GM19468 (cell line): ENCODE measurements around the gene IBA57.
"Not testable (repeated sequence)": the region's sequence is repeated elsewhere in the genome, so short reads cannot be mapped to it uniquely, and the experiment has no call there.

Source experiments
- ATAC-seq: cut with Tn5 transposase; IDR thresholded peaks from one replicate; pipeline ENCODE4 v1.9.1; 2021; ENCODE audit warnings: mild to moderate bottlenecking, moderate library complexity, moderate number of reproducible peaks; ENCODE audit not compliant: unreplicated experiment; ENCODE audit errors: extremely low read depth

Gene IBA57

DNA sequence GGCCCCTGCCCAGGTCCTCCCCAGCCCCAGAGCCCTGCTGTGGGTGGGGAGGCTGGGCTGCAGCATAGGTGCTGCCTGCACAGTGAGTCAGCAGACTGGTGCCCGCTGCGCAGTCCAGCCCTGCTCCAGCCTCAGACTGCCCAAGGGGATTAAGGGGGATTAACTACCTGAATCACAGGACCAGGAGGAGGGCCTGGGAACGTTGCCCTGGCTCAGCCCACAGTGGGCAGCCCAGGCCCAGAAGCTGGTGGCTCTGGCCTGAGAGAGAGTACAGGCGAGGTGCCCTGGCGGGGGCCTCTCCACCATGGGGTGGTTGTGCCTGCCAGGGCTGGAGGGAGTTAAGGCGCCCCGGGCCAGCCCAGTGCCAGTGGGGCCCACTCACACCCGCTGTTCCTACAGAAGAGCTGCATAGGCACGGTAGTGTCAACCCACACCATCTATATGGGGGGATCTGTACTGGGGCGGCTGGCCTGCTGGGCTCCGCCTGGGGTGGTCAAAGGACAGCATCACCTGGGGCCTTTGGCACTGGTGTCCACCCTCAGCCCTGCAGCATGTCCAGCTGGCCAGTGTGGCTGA, 44.6 kb downstream of the IBA57 start:
- no peak for ATAC-seq

DNA sequence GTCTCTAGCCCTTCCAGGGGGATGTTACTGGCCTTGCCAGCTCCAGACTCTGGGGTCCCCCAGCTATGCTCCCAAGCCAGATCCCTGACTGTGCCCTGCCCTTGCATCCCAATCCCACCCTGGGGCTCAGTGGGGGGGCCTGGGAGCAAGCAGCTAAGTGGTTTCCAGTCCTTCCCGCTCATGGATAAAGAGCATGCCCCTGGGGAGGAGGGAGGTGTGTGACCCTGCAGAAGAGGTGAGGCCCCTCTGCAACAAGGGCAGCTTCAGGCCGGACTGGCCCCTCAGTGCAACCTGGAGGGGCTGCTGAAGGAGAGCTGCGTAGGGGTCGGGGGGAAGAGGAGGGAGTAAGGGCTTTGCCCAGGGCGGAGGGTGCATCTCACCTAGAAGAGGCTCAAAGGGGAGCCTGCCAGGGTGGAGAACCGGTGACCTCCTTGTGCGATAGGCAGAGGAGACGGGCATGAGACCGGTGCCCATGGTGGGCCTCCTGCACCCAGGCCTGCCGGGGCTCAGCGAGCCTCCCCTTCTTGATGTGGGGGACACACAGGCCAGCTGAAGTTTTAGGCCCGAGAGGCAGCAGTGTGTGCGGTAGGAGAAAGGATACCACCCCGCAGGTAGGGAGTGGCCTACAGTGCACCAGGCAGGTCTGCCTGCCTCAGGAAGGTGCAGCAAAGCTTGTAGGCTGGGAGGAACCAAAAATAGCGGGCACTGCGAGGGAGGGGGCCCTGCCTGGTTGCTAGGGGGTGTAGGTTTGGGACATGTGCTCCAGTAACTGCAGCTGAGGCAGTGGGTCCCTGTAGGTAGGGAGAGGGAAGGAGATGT, 45.3 kb downstream of the IBA57 start:
- no peak for ATAC-seq

DNA sequence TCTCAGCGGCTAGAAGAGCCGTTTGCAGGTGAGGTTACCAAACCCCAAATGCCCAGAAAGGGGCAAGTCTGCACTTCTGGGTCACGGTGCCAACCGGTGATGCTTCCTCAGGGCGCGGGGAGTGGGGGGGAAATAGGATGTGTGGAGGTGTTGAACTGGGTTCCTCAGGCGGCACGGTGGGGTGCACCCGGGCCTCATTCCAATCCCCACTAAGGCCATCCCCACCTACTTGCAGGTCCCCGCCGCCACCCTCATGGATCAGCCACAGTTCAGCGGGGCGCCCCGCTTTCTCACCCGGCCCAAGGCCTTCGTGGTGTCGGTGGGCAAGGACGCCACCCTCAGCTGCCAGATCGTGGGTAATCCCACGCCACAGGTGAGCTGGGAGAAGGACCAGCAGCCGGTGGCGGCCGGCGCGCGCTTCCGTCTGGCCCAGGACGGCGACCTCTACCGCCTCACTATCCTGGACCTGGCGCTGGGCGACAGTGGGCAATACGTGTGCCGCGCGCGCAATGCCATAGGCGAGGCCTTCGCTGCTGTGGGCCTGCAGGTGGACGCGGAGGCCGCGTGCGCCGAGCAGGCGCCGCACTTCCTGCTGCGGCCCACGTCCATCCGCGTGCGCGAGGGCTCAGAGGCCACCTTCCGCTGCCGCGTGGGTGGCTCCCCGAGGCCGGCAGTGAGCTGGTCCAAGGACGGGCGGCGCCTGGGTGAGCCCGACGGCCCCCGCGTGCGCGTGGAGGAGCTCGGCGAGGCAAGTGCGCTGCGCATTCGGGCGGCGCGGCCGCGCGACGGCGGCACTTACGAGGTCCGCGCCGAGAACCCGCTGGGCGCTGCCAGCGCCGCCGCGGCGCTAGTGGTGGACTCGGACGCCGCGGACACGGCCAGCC, 46.2 kb downstream of the IBA57 start:
- ATAC-seq: no peak

DNA sequence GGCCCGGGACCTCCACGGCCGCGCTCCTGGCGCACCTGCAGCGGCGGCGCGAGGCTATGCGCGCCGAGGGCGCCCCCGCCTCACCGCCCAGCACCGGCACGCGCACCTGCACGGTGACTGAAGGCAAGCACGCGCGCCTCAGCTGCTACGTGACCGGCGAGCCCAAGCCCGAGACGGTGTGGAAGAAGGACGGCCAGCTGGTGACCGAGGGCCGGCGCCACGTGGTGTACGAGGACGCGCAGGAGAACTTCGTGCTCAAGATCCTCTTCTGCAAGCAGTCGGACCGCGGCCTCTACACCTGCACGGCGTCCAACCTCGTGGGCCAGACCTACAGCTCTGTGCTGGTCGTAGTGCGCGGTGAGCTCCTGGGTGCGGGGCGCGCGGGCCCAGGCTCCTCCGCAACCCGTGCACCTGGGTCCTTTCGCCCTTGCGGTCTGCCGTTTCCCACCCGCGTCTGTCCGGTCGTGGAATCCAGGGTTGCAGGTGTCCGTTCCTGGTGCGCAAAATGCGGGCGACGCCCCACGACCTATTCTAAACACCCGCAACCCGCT, 46.9 kb downstream of the IBA57 start:
- ATAC-seq: no peak

DNA sequence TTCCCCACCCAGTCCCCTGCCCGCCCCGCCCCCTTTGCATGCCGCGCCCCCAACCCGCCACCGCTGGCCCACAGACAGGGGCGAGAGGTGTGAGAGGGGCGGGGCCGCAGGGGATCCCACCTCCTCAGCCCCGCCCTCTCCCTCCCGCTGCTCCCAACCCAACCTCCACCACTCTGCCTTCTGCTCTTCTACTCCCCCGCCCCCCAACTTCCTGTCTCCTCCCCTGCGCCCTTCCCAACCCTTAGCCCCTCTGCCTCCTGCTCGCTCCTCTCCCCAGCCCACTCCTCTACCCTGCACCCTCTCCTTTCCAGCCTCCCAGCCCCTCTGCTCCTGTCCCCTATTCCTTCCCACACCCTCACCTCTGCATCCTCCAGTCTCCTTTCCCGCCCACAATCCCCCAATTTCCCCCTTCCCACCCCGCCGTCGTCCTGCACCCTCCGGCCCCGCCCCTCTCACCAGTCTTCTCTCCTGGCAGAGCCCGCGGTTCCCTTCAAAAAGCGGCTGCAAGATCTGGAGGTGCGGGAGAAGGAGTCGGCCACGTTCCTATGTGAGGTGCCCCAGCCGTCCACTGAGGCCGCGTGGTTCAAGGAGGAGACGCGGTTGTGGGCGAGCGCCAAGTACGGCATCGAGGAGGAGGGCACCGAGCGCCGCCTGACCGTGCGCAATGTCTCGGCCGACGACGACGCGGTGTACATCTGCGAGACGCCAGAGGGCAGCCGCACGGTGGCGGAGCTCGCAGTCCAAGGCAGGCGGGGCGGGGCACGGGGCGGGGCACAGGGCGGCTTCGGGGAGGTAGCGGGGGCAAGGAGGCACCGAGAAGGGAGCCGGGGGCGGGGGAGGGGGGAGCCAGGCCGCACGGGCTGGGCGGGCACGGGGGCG, 47.6 kb downstream of the IBA57 start:
- peak; percentile 94 for ATAC-seq

DNA sequence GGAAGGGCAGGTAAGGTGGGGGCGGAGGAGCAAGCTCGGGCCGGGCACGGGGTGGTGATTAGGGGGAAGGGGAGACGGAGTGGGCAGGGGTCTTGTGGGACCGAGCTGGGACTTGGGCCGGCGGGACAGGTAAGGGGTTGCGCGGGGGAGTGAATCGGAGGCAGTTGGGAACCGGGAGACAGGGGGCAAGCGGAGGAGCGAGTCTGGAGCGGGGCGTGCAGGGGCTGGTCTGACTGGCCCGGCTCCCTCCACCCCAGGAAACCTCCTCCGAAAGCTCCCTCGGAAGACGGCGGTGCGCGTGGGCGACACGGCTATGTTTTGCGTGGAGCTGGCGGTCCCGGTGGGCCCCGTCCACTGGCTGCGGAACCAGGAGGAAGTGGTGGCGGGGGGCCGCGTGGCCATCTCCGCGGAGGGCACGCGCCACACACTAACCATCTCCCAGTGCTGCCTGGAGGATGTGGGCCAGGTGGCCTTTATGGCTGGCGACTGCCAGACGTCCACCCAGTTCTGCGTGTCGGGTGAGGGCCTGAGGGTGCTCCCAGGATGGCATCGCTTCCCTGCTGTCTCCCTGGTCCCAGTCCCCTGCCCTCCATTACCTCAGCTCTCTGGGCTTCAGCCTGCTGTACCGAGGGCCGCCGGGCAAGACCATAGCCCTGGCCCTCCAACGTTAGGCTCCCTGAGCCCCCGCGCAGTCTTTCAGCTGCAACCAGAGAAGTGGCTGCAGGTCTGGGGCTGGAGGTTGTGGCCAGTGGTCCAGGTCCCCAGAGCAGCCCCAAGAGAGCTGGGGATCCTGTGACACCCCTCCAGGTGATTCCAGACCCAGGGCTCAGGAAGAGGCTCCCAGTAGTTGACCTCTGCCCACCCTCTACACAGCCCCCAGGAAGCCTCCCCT, 48.6 kb downstream of the IBA57 start:
- ATAC-seq: no peak

DNA sequence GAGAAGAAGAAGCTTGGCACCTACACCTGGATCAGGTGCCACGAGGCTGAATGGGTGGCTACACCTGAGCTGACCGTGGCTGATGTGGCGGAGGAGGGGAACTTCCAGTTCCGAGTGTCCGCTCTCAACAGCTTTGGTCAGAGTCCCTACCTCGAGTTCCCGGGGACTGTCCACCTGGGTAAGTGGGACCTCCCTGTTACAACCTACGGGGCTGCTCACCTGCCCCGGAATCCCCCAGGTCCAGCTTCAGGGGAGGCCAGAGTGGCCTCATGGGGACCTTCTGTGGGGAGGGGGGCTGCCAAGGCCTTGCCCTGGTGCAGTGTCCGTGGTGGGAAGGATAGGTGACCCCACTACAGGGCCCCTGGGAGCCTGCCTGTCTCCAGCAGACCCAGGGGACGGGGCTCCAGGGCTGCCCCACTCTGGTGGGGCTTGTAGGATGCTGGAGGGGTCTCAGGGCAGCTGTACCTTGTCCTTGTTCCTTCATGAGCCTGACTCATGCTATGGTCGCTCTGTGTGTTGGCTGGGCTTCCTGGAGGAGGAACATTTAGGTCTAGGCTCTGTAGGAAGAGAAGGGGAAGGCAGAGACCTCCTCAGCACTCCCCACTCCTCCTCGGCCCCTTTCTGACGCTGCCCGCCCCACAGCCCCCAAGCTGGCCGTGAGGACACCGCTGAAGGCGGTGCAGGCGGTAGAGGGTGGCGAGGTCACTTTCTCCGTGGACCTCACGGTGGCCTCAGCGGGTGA, 49.5 kb downstream of the IBA57 start:
- no peak for ATAC-seq

DNA sequence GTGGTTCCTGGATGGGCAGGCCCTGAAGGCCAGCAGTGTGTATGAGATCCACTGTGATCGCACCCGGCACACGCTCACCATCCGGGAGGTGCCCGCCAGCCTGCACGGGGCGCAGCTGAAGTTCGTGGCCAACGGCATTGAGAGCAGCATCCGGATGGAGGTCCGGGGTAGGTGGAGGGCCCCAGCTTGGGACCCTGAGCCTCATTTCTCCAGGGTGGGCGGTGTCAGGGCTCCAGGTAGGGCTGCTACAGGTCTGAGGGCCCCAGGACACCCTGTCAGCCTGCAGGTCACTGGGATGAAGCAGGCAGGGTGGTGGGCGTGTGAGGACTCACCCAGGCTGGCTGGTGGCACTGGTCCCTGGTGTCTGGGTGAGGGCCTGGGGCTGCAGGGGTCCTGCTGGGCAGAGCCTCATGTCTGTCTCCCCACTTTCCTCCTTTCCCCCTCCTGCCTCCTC, 50.1 kb downstream of the IBA57 start:
- ATAC-seq: no peak

DNA sequence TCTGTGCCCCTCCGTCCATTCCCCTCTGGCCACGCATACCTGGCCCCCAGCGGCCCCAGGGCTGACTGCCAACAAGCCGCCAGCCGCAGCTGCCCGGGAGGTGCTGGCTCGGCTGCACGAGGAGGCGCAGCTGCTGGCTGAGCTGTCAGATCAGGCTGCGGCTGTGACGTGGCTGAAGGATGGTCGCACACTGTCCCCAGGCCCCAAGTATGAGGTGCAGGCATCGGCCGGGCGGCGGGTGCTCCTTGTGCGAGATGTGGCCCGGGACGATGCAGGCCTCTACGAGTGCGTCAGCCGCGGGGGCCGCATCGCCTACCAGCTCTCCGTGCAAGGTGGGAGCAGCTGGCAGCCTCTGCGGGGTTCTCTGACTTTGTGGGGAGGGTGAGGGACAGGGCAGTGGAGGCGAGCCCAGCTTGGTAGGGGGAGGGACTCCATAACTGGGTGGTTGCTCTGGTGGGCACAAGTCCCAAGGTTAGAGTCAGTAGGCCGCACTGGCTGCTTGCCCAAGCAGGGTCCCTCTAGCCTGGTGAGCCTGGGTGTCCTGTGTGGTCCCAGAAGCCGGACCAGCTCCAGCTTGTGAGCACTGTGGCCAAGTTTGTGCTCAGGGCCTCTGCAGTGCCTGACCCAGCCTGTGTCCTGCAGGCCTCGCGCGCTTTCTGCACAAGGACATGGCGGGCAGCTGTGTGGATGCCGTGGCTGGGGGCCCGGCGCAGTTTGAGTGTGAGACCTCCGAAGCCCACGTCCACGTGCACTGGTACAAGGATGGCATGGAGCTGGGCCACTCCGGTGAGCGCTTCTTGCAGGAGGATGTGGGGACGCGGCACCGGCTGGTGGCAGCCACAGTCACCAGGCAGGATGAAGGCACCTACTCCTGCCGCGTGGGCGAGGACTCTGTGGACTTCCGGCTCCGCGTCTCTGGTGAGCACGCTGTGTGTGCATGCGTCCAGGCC, 51.0 kb downstream of the IBA57 start:
- no peak for ATAC-seq

DNA sequence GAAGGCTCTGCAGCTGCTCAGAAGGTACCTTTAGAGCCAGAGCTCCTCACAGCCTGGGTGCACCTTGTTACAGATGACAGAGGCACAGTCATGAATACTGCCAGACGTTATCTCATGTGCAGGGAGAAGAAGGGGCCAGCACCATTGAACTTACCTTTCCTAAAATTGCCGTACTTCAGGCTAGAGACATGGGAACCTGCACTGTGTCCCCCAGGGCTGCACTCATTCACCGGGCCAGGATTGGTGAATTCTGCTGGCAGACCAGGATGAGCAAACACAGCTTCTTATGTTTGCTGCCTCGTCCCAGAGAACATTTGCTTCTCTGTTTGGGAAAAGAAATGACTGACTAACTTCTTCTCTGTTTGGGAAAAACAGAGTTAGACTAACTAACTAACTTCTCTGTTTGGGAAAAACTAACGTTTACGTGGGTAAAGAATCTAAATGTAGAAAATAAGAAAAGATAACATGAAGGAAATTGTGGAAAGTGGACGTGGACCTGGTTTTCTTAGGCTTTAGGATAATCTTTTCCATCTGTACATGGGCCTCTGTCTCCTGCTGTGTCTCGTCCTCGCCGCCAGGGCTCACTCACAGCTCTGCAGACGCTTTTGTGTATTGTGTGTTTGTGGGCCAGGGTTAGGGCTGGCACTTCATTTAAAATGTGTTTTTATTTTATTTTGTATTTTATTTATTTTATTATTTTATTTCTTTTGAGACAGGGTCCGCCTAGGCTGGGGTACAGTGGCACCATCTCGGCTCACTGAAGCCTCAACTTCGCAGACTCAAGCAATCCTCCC, 52.1 kb downstream of the IBA57 start:
- no peak for ATAC-seq

DNA sequence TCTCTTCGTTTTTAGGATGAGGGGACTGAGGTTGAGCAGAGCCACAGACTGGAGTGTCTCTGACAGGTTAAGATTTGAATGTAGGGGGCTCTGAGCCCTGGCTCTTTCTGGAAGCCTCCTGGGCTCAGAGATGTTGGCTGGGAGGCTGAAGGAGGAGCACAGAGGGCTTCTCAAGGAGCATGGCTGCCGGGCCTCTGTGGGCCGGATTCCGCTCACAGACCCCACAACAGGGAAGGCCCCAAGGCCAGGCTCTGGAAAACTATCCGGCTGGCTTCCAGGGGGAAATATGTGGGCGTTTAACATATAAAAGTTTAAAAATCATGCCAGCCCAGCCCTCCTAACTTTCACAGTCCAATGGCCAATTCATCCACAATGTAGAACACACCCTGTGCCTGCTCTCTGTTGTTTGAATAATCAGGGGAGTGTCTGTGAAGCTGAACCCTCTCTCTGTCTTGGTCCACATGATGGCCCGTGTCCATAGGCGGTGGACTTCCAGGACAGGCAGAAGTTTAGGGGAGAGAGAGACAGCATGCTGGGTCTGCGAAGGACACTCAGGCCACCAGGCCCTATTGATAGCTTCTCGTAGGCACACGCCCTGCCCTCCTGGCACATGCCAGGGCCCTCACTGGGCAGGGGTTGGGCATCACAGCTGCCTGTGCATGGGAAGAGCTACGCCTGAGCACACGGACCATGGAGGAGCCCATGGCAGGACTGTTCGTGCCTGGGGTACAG, 53.1 kb downstream of the IBA57 start:
- no peak for ATAC-seq

DNA sequence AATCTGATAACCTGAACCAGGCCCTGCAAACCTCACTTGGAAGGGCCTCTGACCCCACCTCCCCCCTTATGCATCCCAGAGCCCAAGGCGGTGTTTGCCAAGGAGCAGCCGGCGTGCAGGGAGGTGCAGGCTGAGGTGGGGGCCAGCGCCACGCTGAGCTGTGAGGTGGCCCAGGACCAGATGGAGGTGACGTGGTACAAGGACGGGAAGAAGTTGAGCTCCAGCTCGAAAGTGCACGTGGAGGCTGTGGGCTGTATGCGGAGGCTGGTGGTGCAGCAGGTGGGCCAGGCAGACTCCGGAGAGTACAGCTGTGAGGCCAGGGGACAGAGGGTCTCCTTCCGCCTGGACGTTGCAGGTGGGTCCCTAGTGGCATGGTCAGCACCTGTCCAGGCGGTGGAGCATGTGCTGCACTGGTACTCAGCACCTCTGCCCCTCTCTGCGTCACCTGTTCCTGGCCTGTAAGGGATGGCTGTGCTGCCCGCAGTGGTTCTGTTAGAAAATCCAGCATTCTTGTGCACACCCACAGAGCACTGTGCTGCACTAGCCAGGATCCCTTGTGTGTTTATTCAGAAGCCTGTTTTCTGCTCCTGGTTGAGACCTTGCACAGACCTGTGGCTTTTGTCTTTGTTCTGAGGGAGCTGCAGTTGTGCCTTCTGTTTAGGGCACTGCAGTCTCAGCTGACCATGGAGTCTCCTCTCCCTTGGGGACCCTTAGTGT, 53.8 kb downstream of the IBA57 start:
- ATAC-seq: no peak

DNA sequence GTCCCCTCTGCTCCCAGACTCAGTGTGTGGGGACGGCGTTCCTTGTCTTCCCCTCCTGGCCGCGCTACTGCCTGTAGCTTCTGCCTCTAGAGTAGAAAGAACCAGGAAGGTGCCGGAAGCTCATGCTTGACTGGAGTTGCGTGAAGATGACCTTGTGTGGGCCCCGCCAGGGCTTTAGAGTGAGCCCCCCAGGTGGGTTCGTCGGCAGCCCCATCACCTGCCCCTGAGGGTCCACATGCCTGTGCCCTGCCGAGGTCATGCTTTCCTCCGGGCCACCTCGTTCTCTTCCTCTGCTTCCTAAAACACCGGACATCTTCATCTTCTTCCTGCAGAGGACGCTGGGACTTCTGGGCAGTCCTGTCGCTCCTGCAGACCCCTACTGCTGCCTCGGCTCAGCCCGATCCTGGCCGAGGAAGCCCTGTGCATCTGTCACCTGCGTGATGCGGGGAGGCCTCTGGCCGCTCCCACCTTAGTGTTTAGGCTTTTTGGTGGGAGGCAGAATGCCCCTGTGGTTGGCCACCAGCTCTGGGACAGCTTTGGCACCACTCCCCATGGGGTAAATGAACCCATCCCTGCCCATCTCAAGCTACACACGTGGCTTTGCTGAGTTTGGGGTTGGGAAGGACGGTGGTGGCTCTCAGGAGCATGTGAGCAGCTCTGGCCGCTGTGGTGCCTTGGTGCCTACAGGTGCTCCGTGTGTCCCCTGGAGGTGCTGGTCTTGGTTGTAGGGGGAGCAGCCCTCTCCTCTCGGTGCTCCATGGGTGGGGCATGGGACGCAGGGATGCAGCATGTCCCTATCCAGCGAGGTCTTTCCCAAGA, 54.6 kb downstream of the IBA57 start:
- ATAC-seq: no peak

DNA sequence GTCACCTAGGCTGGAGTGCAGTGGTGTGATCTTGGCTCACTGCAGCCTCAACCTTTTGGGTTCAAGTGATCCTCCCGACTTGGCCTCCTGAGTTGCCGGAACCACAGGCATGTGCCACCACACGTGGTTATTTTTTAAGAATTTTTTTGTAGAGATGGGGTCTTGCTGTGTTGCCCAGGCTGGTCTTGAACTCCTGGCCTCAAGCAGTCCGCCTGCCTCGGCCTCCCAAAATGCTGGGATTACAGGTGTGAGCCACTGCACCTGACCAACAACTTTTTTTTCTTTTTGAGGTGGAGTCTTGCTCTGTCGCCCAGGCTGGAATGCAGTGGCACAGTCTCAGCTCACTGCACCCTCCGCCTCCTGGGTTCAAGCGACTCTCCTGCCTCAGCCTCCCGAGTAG, 55.5 kb downstream of the IBA57 start:
- ATAC-seq: not testable (repeated sequence)
